GM19395 (cell line): ENCODE data around the gene CD300LF.

ENCODE experiments used
- ATAC-seq: cut with Tn5 transposase; IDR thresholded peaks from one replicate; pipeline ENCODE4 v1.9.1; 2021; ENCODE audit warnings: mild to moderate bottlenecking, moderate library complexity; ENCODE audit not compliant: unreplicated experiment

Gene CD300LF

GRCh38 chr17:74691151-74691550 is 21.6 kb downstream of the CD300LF start:
- no peak for ATAC-seq

GRCh38 chr17:74690409-74690825 is 22.3 kb downstream of the CD300LF start:
- no peak for ATAC-seq

GRCh38 chr17:74687886-74688285 is 24.8 kb downstream of the CD300LF start:
- ATAC-seq: no peak

GRCh38 chr17:74686761-74687160 is 26.0 kb downstream of the CD300LF start:
- no peak for ATAC-seq

- no peak for ATAC-seq
Measured at GRCh38 chr17:74682471-74683190, 30.1 kb downstream of the CD300LF start.

- no peak for ATAC-seq
Measured at GRCh38 chr17:74682028-74682427, 30.7 kb downstream of the CD300LF start.

GRCh38 chr17:74680941-74681340 is 31.8 kb downstream of the CD300LF start:
- no peak for ATAC-seq

GRCh38 chr17:74680213-74680612 is 32.5 kb downstream of the CD300LF start:
- ATAC-seq: no peak

GRCh38 chr17:74679374-74679773 is 33.3 kb downstream of the CD300LF start:
- no peak for ATAC-seq

GRCh38 chr17:74678541-74678940 is 34.2 kb downstream of the CD300LF start:
- ATAC-seq: no peak

- no peak for ATAC-seq
Measured at GRCh38 chr17:74677558-74678466, 34.9 kb downstream of the CD300LF start.

- no peak for ATAC-seq
Measured at GRCh38 chr17:74671031-74671771, 41.5 kb downstream of the CD300LF start.

- ATAC-seq: no peak
Measured at GRCh38 chr17:74670329-74670728, 42.4 kb downstream of the CD300LF start.

GRCh38 chr17:74663561-74663960 is 49.2 kb downstream of the CD300LF start:
- no peak for ATAC-seq

- ATAC-seq: no peak
Measured at GRCh38 chr17:74659889-74660288, 52.8 kb downstream of the CD300LF start.

- ATAC-seq: no peak
Measured at GRCh38 chr17:74658620-74659019, 54.1 kb downstream of the CD300LF start.

- ATAC-seq: no peak
Measured at GRCh38 chr17:74654742-74655141, 58.0 kb downstream of the CD300LF start.

- no peak for ATAC-seq
Measured at GRCh38 chr17:74652020-74652419, 60.7 kb downstream of the CD300LF start.

- no peak for ATAC-seq
Measured at GRCh38 chr17:74649909-74650308, 62.8 kb downstream of the CD300LF start.

- ATAC-seq: no peak
Measured at GRCh38 chr17:74647871-74648672, 64.7 kb downstream of the CD300LF start.

- ATAC-seq: no peak
Measured at GRCh38 chr17:74646231-74646630, 66.5 kb downstream of the CD300LF start.
